ENCODE measurements around the gene ALOX5.

The ALOX5 gene

DNA sequence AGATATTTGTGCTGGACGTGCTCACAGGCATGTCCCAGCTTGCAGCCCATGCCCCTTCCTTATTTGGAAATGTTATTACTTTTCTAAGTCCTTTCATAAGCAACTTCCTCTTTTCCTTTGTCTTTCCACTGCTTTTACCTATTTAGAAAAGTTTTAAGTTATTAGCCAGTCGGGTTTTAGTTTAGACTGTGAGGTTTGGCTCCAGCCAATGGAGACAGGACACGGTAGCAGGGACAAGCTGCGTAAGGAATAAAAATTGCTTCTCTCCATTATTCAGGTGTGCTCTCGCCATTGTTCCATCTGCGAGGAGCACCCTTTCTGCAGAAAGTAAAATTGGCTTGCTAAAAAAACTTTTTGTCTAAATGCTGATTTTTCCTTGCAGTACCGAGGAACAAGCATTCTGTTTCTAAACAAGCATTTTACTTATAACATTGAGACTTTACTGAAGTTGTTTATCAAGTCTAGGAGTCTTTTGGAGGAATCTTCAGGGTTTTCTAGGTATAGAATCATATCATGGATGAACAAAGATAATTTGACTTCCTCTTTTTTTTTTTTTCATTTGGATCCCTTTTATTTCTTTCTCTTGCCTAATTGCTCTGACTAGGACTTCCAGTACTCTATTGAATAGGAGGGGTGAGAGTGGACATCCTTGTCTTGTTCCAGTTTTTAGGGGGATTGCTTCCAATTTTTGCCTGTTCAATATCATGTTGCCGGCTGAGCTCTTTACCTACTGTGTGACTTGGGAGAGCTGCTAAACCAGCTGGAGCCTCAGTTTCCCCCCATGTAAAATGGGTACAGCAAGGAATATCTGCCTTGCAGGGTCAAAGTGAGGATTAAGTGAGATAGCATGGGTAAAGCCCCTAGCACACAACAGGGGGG, 63.8 kb downstream of the ALOX5 start:
- intact Hi-C loops (cut with DNase I) = no loop called here
- peak in 3 of 42 donors; percentile 3 to 26 (median 21) for DNase-seq

GRCh38 chr10:45438466-45439090, 64.6 kb downstream of the ALOX5 start:
- DNase-seq = peak in 2 of 42 donors; percentile 1 to 10
- intact Hi-C loops (cut with DNase I) = no loop called here

- intact Hi-C loops (cut with DNase I) = no loop called here
- no peak for DNase-seq
Observed at GRCh38 chr10:45439365-45439764, 65.3 kb downstream of the ALOX5 start.

DNA sequence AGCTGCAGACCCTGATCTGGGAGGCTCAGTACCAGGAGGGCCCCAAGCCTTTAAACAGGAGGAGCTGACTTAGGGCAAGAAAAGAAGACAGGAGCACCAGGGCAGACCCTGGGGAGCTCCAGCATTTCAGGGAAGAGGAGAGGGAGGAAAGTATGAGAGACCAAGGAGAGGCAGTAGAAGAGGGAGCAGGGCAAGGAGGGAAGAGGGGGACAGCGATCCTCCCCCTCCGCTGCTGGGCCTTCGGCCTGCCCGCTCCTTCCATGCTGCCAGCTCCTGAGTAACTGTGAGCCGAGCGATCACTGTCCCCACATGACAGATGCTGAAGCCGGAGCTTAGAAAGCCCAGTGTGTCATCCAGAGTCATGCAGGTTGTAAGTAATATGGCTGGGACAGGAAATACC, 65.9 kb downstream of the ALOX5 start:
- DNase-seq = peak in 1 of 42 donors; percentile 24
- intact Hi-C loops (cut with DNase I) = no loop called here

DNA sequence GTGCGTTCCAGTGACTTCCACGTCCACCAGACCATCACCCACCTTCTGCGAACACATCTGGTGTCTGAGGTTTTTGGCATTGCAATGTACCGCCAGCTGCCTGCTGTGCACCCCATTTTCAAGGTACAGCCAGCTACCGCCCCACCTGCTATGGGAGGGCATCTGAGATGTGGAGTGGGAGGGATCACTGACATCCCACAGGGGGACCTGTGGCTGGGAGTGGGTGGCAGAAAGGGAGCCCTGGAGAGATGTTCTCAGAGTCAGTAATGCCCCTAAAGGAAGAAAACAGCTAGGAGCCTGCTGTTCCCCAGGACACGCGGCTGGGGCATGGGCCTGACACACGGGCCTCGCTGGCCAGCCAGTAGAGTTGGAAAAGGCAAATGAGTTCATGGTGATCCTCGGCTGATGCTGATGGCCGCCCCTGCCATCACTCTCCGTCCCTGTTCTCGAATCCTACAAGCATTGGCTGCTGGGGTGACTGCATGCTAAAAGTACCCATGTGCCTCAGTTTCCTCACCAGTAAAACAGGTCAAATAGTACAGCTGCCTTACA, 66.6 kb downstream of the ALOX5 start:
- intact Hi-C loops (cut with DNase I) = no loop called here
- peak in 2 of 42 donors; percentile 3 to 7 for DNase-seq

DNA sequence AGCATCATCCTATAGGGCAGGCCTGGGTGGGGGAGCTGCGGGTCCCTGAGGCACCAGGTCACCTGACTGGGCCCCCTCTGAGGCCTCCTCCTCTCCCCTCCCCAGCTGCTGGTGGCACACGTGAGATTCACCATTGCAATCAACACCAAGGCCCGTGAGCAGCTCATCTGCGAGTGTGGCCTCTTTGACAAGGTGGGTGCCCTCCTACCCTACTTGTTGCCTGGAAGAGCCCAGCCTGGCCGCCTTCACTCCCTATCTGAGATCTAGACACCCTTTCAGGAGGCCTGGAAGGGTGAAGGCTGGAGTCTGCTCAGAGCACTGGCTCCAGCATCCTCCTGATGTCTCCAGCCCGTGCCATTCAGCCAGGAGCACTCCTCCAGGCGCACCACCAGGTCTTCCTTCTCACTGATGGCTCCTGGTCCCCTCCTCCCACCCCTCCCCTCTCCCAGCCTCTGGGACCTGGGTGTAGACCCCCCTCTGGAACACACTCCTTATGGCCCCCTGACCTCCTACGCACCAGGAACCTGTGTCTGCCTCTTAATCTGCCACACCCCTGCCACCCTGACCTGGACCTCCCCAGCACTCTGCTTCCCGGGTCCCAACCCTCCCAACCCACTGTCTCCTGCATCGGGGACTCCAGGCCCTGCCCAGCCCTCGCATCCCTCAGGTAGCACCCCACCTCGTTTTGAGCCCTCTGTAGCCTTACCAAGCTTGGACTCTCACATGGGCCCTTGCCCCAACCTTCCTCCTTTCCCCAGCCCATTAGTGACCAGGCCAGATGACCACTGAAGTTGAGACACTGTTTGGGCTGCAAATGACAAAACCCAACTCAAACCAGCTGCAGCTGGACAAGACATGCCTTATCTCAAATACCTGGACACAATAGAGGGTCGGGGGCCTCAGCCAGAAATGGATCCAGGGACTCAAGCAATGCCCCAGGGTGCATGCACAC, 67.5 kb downstream of the ALOX5 start:
- DNase-seq = peak in 3 of 42 donors; percentile 0 to 34 (median 9)
- intact Hi-C loops (cut with DNase I) = no loop called here

- intact Hi-C loops (cut with DNase I) = no loop called here
- DNase-seq = peak in 1 of 42 donors; percentile 7
Observed at GRCh38 chr10:45442251-45442650, 68.2 kb downstream of the ALOX5 start.

DNA sequence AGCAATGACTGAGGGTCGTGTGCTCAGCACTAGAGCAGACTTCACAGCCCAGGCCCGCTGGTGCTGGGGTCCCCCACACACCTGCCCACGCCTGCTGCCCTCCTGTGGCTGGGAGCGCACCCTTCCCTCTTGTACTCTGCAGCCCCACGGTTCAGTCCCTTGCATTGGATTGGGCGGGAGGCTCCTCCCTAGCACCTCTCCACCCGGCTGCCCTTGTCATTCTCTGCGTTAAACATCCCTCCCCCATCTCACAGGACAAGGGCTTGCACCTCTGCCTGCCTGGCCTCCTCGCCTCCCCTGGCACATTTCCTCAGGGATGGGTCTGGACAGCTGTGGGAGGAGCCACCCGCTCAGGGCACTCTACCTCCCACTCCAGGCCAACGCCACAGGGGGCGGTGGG, 68.6 kb downstream of the ALOX5 start:
- peak in 2 of 42 donors; percentile 5 for DNase-seq
- intact Hi-C loops (cut with DNase I) = no loop called here

GRCh38 chr10:45443101-45444009, 69.3 kb downstream of the ALOX5 start:
- intact Hi-C loops (cut with DNase I) = no loop called here
- peak in 2 of 42 donors; percentile 5 to 6 for DNase-seq

- peak in 2 of 42 donors; percentile 5 to 6 for DNase-seq
Observed at GRCh38 chr10:45444022-45444421, 70.0 kb downstream of the ALOX5 start.

DNA sequence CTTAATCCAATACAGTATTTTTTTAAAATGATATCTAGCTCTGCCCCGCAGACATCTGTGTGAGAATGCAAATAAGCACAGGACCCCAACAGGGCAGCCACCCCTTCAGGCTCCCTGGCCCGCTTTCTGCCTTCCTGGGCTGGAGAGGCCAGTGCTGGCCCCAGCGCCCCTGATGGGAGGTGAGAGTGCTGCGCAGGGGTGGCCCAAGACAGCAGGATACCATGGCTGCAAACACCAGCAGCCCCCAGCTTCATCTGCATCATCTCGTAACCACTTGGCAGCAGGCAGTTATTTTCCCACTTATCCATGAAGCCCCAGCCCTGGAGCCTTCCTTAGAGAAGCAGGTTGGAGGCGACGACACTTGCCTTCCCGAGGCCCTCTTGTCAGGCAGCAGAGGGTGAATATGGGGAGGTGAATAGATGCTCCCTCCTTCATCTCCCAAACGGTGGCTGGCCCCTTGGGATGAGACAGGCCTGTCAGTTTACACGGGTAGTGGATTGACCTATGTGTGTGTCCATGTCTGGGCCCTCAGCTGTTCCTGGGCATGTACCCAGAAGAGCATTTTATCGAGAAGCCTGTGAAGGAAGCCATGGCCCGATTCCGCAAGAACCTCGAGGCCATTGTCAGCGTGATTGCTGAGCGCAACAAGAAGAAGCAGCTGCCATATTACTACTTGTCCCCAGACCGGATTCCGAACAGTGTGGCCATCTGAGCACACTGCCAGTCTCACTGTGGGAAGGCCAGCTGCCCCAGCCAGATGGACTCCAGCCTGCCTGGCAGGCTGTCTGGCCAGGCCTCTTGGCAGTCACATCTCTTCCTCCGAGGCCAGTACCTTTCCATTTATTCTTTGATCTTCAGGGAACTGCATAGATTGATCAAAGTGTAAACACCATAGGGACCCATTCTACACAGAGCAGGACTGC, 71.2 kb downstream of the ALOX5 start:
- peak in 36 of 42 donors; percentile 21 to 76 (median 51) for DNase-seq
- intact Hi-C loops (cut with DNase I) = no loop called here

More at GRCh38 chr10:45444022-45444421, 70.0 kb downstream of the ALOX5 start:
- intact Hi-C loops (cut with DNase I) = no loop called here

DNA sequence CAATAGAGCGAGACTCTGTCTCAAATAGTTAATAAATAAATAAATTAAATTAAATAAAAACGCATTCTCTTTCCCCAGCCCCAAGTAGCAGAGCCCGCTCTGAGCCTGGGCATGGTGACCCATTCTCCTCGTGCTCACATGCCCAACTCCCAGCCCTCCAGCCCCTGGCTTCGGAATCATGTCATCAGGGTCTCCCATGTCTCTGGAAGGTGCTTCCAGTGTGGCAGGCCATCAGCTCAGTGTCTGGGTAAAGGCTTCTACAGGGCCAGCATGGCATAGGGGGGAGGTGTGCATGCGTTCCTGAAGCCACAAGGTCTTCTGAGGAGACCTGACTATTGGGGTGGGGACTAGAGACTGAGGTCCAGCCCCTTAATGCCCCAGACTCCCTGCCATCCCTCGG, 72.8 kb downstream of the ALOX5 start:
- intact Hi-C loops (cut with DNase I) = no loop called here
- DNase-seq = peak in 1 of 42 donors; percentile 6

DNA sequence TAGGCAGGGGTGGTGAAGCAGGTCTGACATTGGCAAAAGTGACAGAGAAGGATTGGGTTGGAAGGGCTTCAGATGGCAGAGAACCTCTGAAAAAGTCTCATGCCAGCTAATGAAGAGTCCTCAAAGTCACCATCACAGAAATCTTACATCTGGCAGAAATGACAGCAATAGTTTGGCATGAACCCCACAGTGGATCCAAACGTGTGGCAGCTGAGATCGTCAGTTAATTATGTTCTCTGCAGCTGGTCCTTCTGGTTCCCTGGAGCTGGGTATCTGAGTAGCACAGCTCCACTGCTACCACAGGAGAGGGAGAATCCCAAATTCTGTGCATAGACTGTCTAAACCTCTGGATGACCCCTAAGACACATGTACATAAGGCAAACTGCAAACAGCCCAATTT, 73.4 kb downstream of the ALOX5 start:
- intact Hi-C loops (cut with DNase I) = no loop called here
- peak in 1 of 42 donors; percentile 5 for DNase-seq

GRCh38 chr10:45450866-45451265, 76.8 kb downstream of the ALOX5 start:
- intact Hi-C loops (cut with DNase I) = no loop called here
- no peak for DNase-seq

- intact Hi-C loops (cut with DNase I) = no loop called here
Observed at GRCh38 chr10:45451407-45451806, 77.4 kb downstream of the ALOX5 start.

GRCh38 chr10:45452268-45452667, 78.3 kb downstream of the ALOX5 start:
- DNase-seq = no peak
- intact Hi-C loops (cut with DNase I) = no loop called here

More at GRCh38 chr10:45451407-45451806, 77.4 kb downstream of the ALOX5 start:
- no peak for DNase-seq
